Measurements from ENCODE around the gene ASB15. TPM values are rescaled to one million over a fixed set of nuclear protein-coding genes. Genes with fewer than 3 reads are reported as not detected.

Gene ASB15
- polyA plus RNA-seq, 3 donors: not detected

- H3K4me3 ChIP-seq (replicated peaks in 1 of 3; ENCODE audit: low read depth in 2 of 3, low read length in 3 of 3): no peak overlapping the region
- H3K27ac Mint-ChIP-seq: no peak overlapping the region
- intact Hi-C loops (cut with micrococcal nuclease): no loop called here
- no peaks in the 10 kb centered on the region for H3K4me1 ChIP-seq (ENCODE audit: control insufficient read depth in 1 of 2, insufficient read depth in 2 of 2, low read length in 2 of 2)
- no peaks in the 10 kb centered on the region for H3K36me3 ChIP-seq (replicated peaks in 1 of 2; ENCODE audit: control insufficient read depth in 1 of 2, insufficient read depth in 2 of 2, low read length in 2 of 2)
- H2AFZ ChIP-seq (ENCODE audit: insufficient read depth, low read depth, low read length, poor library complexity, severe bottlenecking): no peak overlapping the region
- H3K27ac ChIP-seq (ENCODE audit: low read depth in 1 of 2, low read length in 2 of 2): no peak overlapping the region
- peaks cover 0 to 2% (median 0%) of the 10 kb centered on the region in 7 donors for H3K9me3 Mint-ChIP-seq
- peaks cover 2% of the 10 kb centered on the region for H3K4me1 Mint-ChIP-seq
- H3K9ac ChIP-seq (ENCODE audit: insufficient read depth, low read length, poor library complexity, severe bottlenecking): no peak overlapping the region
- WGBS (ENCODE audit: insufficient coverage): no CpG with 5 or more reads among the region's 2 CpGs
- no peak for DNase-seq
- H3K4me3 Mint-ChIP-seq: no peak overlapping the region
- peaks cover 0 to 3% of the 10 kb centered on the region in 2 donors for H3K27me3 ChIP-seq (ENCODE audit: control insufficient read depth in 2 of 2, insufficient read depth in 2 of 2, low read length in 2 of 2)
- H4K20me1 ChIP-seq (ENCODE audit: insufficient read depth, low read length): no peaks in the 10 kb centered on the region
- no peaks in the 10 kb centered on the region for H3K36me3 Mint-ChIP-seq
- no peaks in the 10 kb centered on the region for H3K79me2 ChIP-seq (ENCODE audit: insufficient read depth, low read length)
- no peak overlapping the region for H3K4me2 ChIP-seq (replicated peaks; ENCODE audit: extremely low read depth, low read length, poor library complexity, severe bottlenecking)
- H3K27me3 Mint-ChIP-seq (ENCODE audit: low read depth in 3 of 3): peaks cover 0 to 4% (median 2%) of the 10 kb centered on the region in 3 donors
- H3K9me3 ChIP-seq (replicated peaks in 1 of 2; ENCODE audit: control insufficient read depth in 1 of 2, insufficient read depth in 1 of 2, low read length in 2 of 2): no peaks in the 10 kb centered on the region
- no peak for TF ChIP-seq CTCF (IDR thresholded peaks at IDR 0.05)
Observed at GRCh38 chr7:123665157-123665556, 63.5 kb downstream of the ASB15 start.

- TF ChIP-seq CTCF (IDR thresholded peaks at IDR 0.05): no peak
- H4K20me1 ChIP-seq (ENCODE audit: insufficient read depth, low read length): no peaks in the 10 kb centered on the region
- Mint-ChIP-seq H3K27ac (peak overlapping the region in 1 of 7 donors; percentile 28), H3K4me3 (no peak overlapping the region), H3K9me3 (peaks cover 0 to 2% (median 0%) of the 10 kb centered on the region in 7 donors), H3K36me3 (no peaks in the 10 kb centered on the region), H3K4me1 (peaks cover 2% of the 10 kb centered on the region), H3K27me3 (ENCODE audit: low read depth in 3 of 3) (peaks cover 2 to 4% (median 3%) of the 10 kb centered on the region in 3 donors)
- no peaks in the 10 kb centered on the region for H3K79me2 ChIP-seq (ENCODE audit: insufficient read depth, low read length)
- H2AFZ ChIP-seq (ENCODE audit: insufficient read depth, low read depth, low read length, poor library complexity, severe bottlenecking): no peak overlapping the region
- intact Hi-C loops (cut with micrococcal nuclease): no loop called here
- peaks cover 0 to 3% of the 10 kb centered on the region in 2 donors for H3K27me3 ChIP-seq (ENCODE audit: control insufficient read depth in 2 of 2, insufficient read depth in 2 of 2, low read length in 2 of 2)
- H3K9ac ChIP-seq (ENCODE audit: insufficient read depth, low read length, poor library complexity, severe bottlenecking): no peak overlapping the region
- WGBS (ENCODE audit: insufficient coverage): 100% methylated on average over 1 of the region's 1 CpG
- H3K9me3 ChIP-seq (replicated peaks in 1 of 2; ENCODE audit: control insufficient read depth in 1 of 2, insufficient read depth in 1 of 2, low read length in 2 of 2): no peaks in the 10 kb centered on the region
- H3K4me2 ChIP-seq (replicated peaks; ENCODE audit: extremely low read depth, low read length, poor library complexity, severe bottlenecking): no peak overlapping the region
- no peak for DNase-seq
- no peaks in the 10 kb centered on the region for H3K4me1 ChIP-seq (ENCODE audit: control insufficient read depth in 1 of 2, insufficient read depth in 2 of 2, low read length in 2 of 2)
- H3K36me3 ChIP-seq (replicated peaks in 1 of 2; ENCODE audit: control insufficient read depth in 1 of 2, insufficient read depth in 2 of 2, low read length in 2 of 2): no peaks in the 10 kb centered on the region
- H3K27ac ChIP-seq (ENCODE audit: low read depth in 1 of 2, low read length in 2 of 2): no peak overlapping the region
- no peak overlapping the region for H3K4me3 ChIP-seq (replicated peaks in 1 of 3; ENCODE audit: low read depth in 2 of 3, low read length in 3 of 3)
Observed at GRCh38 chr7:123665896-123666295, 64.3 kb downstream of the ASB15 start.

Data from CD14-positive monocyte (primary cell).